Progenitor cell of endocrine pancreas (in vitro differentiated cells): ENCODE data around the gene P2RX5. TPM values are rescaled to one million over a fixed set of nuclear protein-coding genes. Genes with fewer than 3 reads are reported as not detected.
"Not testable (repeated sequence)": the region's sequence is repeated elsewhere in the genome, so short reads cannot be mapped to it uniquely, and the experiment has no call there.

ENCODE experiments used
- DNase-seq: peaks from one replicate; pipeline ENCODE4 v3.0.0; 2021; ENCODE audit warnings: low spot score; ENCODE audit not compliant: unreplicated experiment
- H3K27ac Mint-ChIP-seq: 2 replicates; pipeline ENCODE4 v1.8.0; 2021; ENCODE audit warnings: mild to moderate bottlenecking, moderate library complexity, mixed read lengths
- H3K27me3 Mint-ChIP-seq: 2 replicates; pipeline ENCODE4 v1.8.0; 2021; ENCODE audit warnings: mixed read lengths
- H3K36me3 Mint-ChIP-seq: 2 replicates; pipeline ENCODE4 v1.8.0; 2022; ENCODE audit warnings: mixed read lengths; ENCODE audit not compliant: insufficient read depth
- H3K4me1 Mint-ChIP-seq: 2 replicates; pipeline ENCODE4 v1.8.0; 2021; ENCODE audit warnings: low read depth, mixed read lengths
- H3K4me3 Mint-ChIP-seq: 2 replicates; pipeline ENCODE4 v1.8.0; 2021; ENCODE audit warnings: low read depth, mild to moderate bottlenecking, moderate library complexity, mixed read lengths
- H3K9me3 Mint-ChIP-seq: 2 replicates; pipeline ENCODE4 v1.8.0; 2021; ENCODE audit warnings: low read depth, mixed read lengths
- total RNA-seq: library from RNA; stranded (reverse); gene quantifications from 2 replicates; pipeline ENCODE4 v1.2.1, GENCODE V29; 2021
- TF ChIP-seq, protein P1 (sequence below): fragments of 200-600 bp; sonication (generic); IDR thresholded peaks from one replicate; pipeline ENCODE4 v1.5.0; 2021; ENCODE audit warnings: antibody characterized with exemption, mild to moderate bottlenecking; ENCODE audit not compliant: unreplicated experiment

P2RX5 gene
- total RNA-seq, 1 donor from 2014 or later: 0.89 TPM

DNA sequence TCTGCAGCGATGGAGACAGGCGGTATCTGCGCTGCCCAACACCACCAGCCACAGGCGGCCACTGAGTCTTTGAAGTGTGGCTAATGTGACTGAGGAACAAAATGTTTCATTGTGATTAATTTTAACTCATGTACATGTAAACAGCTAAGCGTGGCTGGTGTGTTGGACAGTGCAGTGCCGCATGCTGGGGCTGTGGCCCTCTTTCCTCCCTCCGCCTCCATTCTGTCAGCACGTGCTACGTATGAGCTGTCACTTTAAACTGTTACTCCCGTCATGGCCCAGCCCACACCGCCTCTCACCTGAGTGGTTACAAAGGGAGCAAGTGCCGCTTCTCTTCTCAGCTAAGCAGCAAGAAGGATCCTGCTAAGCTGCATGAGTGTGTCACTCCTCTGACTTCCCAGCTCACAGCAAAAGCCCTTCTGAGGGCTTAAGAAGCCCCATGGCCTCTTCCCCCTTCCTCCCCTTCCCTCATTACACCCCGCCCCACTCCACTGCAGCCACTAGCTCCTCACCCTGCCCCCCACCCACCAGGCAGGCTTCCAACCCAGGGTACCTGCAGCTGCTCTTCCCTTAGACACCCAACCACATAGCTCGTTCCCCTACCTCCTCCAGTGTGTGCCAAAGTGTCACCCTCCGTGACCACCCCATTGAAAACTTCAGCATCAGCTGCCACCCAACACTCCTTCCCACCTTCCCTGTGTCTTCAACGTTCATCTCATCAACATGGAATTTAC lies 42.8 kb upstream of the P2RX5 start:
- H3K4me1 Mint-ChIP-seq: peaks cover 10% of the 10 kb centered on the region
- H3K4me3 Mint-ChIP-seq: no peak overlapping the region
- H3K27ac Mint-ChIP-seq: no peak overlapping the region
- no peak for DNase-seq
- TF ChIP-seq, protein P1, sequence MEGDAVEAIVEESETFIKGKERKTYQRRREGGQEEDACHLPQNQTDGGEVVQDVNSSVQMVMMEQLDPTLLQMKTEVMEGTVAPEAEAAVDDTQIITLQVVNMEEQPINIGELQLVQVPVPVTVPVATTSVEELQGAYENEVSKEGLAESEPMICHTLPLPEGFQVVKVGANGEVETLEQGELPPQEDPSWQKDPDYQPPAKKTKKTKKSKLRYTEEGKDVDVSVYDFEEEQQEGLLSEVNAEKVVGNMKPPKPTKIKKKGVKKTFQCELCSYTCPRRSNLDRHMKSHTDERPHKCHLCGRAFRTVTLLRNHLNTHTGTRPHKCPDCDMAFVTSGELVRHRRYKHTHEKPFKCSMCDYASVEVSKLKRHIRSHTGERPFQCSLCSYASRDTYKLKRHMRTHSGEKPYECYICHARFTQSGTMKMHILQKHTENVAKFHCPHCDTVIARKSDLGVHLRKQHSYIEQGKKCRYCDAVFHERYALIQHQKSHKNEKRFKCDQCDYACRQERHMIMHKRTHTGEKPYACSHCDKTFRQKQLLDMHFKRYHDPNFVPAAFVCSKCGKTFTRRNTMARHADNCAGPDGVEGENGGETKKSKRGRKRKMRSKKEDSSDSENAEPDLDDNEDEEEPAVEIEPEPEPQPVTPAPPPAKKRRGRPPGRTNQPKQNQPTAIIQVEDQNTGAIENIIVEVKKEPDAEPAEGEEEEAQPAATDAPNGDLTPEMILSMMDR: no peak
- peaks cover 15% of the 10 kb centered on the region for H3K27me3 Mint-ChIP-seq
- H3K36me3 Mint-ChIP-seq: no peaks in the 10 kb centered on the region
- H3K9me3 Mint-ChIP-seq: no peaks in the 10 kb centered on the region

DNA sequence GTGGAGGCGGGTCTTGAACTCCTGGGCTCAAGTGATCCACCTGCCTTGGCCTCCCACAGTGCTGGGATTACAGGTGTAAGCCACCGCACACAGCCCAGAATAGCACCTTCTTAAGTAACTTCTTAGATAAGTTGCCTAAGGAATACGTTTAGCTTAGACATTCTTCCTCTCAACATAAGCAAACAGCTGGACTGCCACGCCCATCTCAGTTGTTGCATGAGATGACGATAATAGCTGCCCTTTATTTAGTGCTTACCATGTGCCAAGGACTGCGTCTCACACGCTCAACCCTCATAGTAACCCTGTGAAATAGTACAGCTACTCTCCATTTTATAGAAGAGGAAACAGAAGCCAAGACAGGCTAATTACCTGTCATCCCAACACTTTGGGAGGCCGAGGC lies 39.6 kb upstream of the P2RX5 start:
- Mint-ChIP-seq H3K27ac (no peak overlapping the region), H3K9me3 (no peaks in the 10 kb centered on the region), H3K4me1 (peaks cover 10% of the 10 kb centered on the region), H3K27me3 (peaks cover 15% of the 10 kb centered on the region), H3K36me3 (no peaks in the 10 kb centered on the region), H3K4me3 (no peak overlapping the region)
- no peak for DNase-seq
- TF ChIP-seq, protein P1: no peak

DNA sequence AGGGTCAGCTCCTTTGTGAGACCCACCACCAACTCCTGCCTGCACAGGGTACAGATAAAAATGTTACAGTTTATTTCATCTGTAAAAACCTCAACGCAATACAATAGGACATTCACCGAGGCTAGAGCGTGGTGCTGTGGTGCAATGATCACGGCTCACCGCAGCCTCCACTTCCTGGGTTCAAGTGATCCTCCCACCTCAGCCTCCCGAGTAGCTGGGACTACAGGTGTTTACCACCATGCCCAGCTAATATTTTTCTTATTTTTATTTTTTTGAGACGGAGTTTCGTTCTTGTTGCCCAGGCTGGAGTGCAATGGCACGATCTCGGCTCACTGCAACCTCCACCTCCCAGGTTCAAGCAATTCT lies 38.9 kb upstream of the P2RX5 start:
- not testable (repeated sequence) for H3K27ac Mint-ChIP-seq, DNase-seq, H3K9me3 Mint-ChIP-seq, H3K4me1 Mint-ChIP-seq, H3K4me3 Mint-ChIP-seq, H3K36me3 Mint-ChIP-seq
- H3K27me3 Mint-ChIP-seq: peaks cover 15% of the 10 kb centered on the region

DNA sequence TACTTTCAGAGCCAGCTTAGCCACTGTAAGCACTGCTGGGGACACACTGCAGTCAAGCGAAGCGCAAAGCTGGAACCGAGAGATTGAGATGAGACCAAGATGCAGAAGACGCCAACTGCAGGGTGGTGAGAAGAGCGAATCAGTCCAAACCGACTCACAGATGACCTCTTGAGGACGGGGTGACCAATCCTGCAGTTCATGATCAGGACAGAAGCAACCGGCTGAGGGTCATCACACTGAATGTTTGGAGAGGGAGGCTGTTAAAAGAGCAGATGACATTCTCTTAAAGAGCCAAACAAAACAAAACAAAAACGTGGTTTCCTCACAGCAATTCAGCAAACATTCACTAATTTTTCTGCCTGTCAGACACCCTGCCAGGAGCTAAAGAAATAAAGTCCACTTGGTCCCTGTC lies 36.3 kb upstream of the P2RX5 start:
- Mint-ChIP-seq H3K36me3 (peaks cover 3% of the 10 kb centered on the region), H3K4me1 (no peaks in the 10 kb centered on the region), H3K27ac (peak overlapping the region; percentile 14)

DNA sequence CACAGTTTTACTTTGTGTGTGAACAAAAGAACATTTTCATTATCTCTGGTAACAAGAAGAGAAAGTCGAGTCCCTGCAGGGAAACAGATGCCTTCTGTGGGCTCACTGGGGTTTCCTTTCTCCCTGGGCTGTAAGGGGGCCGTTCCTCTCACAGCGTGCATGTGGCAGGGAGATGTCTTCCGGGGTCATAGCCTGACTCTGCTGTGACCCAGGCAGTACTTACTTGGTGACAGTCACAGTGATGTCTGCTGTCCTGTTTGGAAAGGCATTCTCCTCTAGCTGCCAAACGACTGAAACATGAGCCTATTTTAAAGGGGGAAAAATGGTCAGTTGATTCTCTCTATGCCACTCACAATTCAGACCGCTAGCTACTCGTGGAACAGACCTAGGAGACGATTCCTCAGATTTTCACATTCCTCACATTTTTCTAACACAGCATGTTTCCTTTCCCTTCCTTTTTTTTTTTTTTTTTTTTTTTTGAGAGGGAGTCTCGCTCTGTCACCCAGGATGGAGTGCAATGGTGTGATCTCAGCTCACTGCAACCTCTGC lies 35.0 kb upstream of the P2RX5 start:
- Mint-ChIP-seq H3K36me3 (peaks cover 3% of the 10 kb centered on the region), H3K27me3 (no peaks in the 10 kb centered on the region), H3K9me3 (no peaks in the 10 kb centered on the region), H3K4me1 (no peaks in the 10 kb centered on the region), H3K4me3 (no peak overlapping the region), H3K27ac (no peak overlapping the region)
- TF ChIP-seq, protein P1: no peak
- DNase-seq: no peak

More for the DNA sequence above, 36.3 kb upstream of the P2RX5 start:
- DNase-seq: no peak
- Mint-ChIP-seq H3K4me3 (no peak overlapping the region), H3K27me3 (peaks cover 8% of the 10 kb centered on the region), H3K9me3 (no peaks in the 10 kb centered on the region)
- TF ChIP-seq, protein P1: no peak

DNA sequence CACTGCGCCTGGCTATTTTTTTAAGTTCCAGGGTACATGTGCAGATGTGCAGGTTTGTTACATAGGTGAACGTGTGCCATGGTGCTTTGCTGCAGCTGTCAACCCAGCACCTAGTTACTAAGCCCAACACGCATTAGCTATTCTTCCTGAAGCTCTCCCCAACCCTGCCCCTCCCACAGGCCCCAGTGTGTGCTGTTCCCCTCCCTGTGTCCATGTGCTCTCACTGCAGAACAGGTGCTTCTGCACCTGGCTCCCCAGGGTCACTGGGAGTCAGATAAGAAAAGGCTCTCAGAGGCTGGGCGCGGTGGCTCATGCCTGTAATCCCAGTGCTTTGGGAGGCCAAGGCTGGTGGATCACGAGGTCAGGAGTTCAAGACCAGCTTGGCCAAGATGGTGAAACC lies 33.9 kb upstream of the P2RX5 start:
- Mint-ChIP-seq H3K4me1 (peaks cover 2% of the 10 kb centered on the region), H3K27me3 (no peaks in the 10 kb centered on the region), H3K9me3 (no peaks in the 10 kb centered on the region), H3K4me3 (no peak overlapping the region), H3K27ac (no peak overlapping the region), H3K36me3 (peaks cover 3% of the 10 kb centered on the region)
- DNase-seq: no peak
- TF ChIP-seq, protein P1: no peak

DNA sequence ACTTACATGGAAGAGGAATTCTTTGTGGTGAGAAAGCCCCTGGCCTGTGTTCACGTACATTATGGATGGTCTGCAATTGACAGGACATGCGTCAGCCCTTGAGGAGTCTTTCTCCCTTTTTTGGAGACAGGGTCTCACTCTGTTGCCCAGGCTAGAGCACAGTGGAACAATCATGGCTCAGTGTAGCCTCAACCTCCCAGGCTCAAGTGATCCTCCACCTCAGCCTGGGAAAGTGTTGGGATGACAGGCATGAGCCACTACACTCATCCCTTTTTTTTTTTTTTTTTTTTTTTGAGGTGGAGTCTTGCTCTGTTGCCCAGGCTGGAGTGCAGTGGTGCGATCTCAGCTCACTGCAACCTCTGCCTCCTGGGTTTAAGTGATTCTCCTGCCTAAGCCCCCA lies 32.1 kb upstream of the P2RX5 start:
- H3K36me3 Mint-ChIP-seq, DNase-seq, H3K4me3 Mint-ChIP-seq, H3K4me1 Mint-ChIP-seq, H3K9me3 Mint-ChIP-seq, H3K27me3 Mint-ChIP-seq, H3K27ac Mint-ChIP-seq: not testable (repeated sequence)
